Measurements from ENCODE around the gene FAM107B. TPM values are rescaled to one million over a fixed set of nuclear protein-coding genes. Genes with fewer than 3 reads are reported as not detected.

Gene FAM107B
- total RNA-seq, 1 experiment from 2014 or later = 41.6 TPM

DNA sequence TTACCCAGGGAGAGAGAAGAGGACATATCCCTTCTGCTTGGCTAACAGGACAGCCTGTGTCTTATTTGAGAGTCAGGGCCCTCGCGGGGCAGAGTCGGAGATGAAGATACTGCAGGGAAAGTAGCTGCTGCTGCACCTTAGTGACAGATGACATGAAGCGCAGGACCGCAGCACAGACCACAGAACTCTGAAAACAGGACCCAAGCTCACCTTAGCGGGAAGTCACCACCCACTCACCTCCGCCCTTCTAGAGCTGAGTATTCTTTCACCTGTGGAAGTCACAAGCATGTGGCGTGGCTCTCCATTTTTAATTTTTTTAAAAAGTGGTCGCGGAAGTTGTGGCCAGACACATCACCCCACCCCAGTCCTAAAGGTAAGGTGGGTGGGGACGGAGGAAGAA is 191.4 kb downstream of the FAM107B start:
- Histone ChIP-seq H3K9me2 (ENCODE audit: insufficient read depth) (no peaks in the 10 kb centered on the region), H3K9ac (ENCODE audit: low read length) (no peak overlapping the region), H3K27me3 (ENCODE audit: insufficient read depth, low read length) (no peaks in the 10 kb centered on the region), H3K4me2 (ENCODE audit: low read length) (no peak overlapping the region), H3K4me3 (replicated peaks in 1 of 2; ENCODE audit: low read depth in 1 of 2, low read length in 2 of 2) (no peak overlapping the region), H3K27ac (ENCODE audit: low read depth, low read length) (no peak overlapping the region), H3K36me3 (ENCODE audit: control insufficient read depth in 1 of 2, insufficient read depth in 2 of 2, low read length in 2 of 2) (no peaks in the 10 kb centered on the region), H2AFZ (ENCODE audit: low read depth, low read length, poor library complexity, severe bottlenecking) (no peak overlapping the region), H4K20me1 (ENCODE audit: insufficient read depth) (no peaks in the 10 kb centered on the region), H3K4me1 (ENCODE audit: control insufficient read depth in 1 of 2, insufficient read depth in 2 of 2, low read length in 2 of 2) (peaks cover 6 to 13% of the 10 kb centered on the region in 2 experiments; a peak in 3 of 4 replicates), H3K9me3 (ENCODE audit: control insufficient read depth in 1 of 2, insufficient read depth in 1 of 2, low read depth in 1 of 2, low read length in 2 of 2) (no peaks in the 10 kb centered on the region), H3K79me2 (ENCODE audit: insufficient read depth, low read length) (peaks cover 22% of the 10 kb centered on the region; the same call in 1 of the 2 replicates)
- ChIA-PET POLR2A (no interaction called here), RAD21 (ENCODE audit: low non-redundant PET in 1 of 2, low total read pairs in 2 of 2, uncharacterized antibody in 2 of 2, unreplicated experiment in 2 of 2) (no interaction called here), CTCF (no interaction called here)
- no peak for ATAC-seq
- no TSS peak for BruUV-seq (replicated peaks)
- no peak for DNase-seq (ENCODE audit: low read depth, low spot score)
- intact Hi-C loops (cut with micrococcal nuclease) = no loop called here
- TF ChIP-seq ZFX (IDR thresholded peaks at IDR 0.05) = no peak

DNA sequence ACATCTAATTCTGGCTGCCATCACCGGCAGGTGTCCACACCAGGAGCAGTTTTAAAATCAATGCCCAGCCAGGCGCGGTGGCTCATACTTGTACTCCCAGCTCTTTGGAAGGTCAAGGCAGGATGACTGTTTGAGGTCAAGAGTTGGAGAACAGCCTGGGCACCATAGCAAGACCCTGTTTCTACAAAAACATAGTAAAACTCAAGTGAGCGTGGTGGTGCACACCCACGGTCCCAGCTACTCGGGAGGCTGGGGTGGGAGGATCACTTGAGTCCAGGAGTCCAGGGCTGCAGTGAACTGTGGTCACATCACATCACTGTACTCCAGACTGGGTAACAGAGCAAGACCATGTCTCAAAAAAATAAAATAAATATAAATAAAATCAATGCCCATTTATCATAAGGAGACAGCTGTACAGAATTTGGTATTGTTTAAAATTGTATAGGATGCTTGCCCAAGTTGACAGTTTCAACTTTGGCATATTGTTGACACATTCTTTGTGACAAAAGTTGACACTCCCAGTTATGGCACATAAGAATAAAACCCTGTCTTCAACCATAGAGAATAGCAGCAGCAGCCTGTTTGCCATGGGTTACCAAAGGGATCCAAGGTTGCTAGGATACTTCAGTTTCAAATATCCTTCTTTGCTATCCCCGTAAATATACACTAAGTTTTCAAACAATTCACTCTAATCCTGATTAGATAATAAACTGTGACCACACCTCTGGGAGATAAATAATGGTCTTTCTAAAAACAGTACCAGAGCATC is 193.0 kb downstream of the FAM107B start:
- Histone ChIP-seq H3K27ac (ENCODE audit: low read depth, low read length) (no peak overlapping the region), H3K4me3 (replicated peaks in 1 of 2; ENCODE audit: low read depth in 1 of 2, low read length in 2 of 2) (no peak overlapping the region), H3K9me3 (ENCODE audit: control insufficient read depth in 1 of 2, insufficient read depth in 1 of 2, low read depth in 1 of 2, low read length in 2 of 2) (no peaks in the 10 kb centered on the region), H3K9me2 (ENCODE audit: insufficient read depth) (no peaks in the 10 kb centered on the region), H3K36me3 (ENCODE audit: control insufficient read depth in 1 of 2, insufficient read depth in 2 of 2, low read length in 2 of 2) (no peaks in the 10 kb centered on the region), H3K27me3 (ENCODE audit: insufficient read depth, low read length) (no peaks in the 10 kb centered on the region), H3K79me2 (ENCODE audit: insufficient read depth, low read length) (peaks cover 11% of the 10 kb centered on the region; the same call in 1 of the 2 replicates), H3K4me1 (ENCODE audit: control insufficient read depth in 1 of 2, insufficient read depth in 2 of 2, low read length in 2 of 2) (peaks cover 0 to 4% of the 10 kb centered on the region in 2 experiments; a peak in 1 of 4 replicates), H3K9ac (ENCODE audit: low read length) (no peak overlapping the region), H4K20me1 (ENCODE audit: insufficient read depth) (no peaks in the 10 kb centered on the region), H2AFZ (ENCODE audit: low read depth, low read length, poor library complexity, severe bottlenecking) (no peak overlapping the region), H3K4me2 (ENCODE audit: low read length) (no peak overlapping the region)
- ATAC-seq (no peak), DNase-seq (ENCODE audit: low read depth, low spot score) (no peak)
- RAD21 ChIA-PET (ENCODE audit: low non-redundant PET in 1 of 2, low total read pairs in 2 of 2, uncharacterized antibody in 2 of 2, unreplicated experiment in 2 of 2) = no interaction called here
- intact Hi-C loops (cut with micrococcal nuclease) = no loop called here
- no peak for TF ChIP-seq RAD21 (IDR thresholded peaks at IDR 0.05; ENCODE audit: low read depth)
- TF ChIP-seq YY1 (IDR thresholded peaks at IDR 0.05; ENCODE audit: extremely low read depth, insufficient replicate concordance, low read depth, low read length) = no peak
- TF ChIP-seq, protein P1, sequence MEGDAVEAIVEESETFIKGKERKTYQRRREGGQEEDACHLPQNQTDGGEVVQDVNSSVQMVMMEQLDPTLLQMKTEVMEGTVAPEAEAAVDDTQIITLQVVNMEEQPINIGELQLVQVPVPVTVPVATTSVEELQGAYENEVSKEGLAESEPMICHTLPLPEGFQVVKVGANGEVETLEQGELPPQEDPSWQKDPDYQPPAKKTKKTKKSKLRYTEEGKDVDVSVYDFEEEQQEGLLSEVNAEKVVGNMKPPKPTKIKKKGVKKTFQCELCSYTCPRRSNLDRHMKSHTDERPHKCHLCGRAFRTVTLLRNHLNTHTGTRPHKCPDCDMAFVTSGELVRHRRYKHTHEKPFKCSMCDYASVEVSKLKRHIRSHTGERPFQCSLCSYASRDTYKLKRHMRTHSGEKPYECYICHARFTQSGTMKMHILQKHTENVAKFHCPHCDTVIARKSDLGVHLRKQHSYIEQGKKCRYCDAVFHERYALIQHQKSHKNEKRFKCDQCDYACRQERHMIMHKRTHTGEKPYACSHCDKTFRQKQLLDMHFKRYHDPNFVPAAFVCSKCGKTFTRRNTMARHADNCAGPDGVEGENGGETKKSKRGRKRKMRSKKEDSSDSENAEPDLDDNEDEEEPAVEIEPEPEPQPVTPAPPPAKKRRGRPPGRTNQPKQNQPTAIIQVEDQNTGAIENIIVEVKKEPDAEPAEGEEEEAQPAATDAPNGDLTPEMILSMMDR (IDR thresholded peaks at IDR 0.05 in 2 of 3, conservative IDR thresholded peaks at IDR 0.05 in 1 of 3; ENCODE audit: borderline replicate concordance in 1 of 3, insufficient read depth in 1 of 3, low read depth in 2 of 3, low read length in 2 of 3) = no peak
- CTCF ChIA-PET = no interaction called here
- POLR2A ChIA-PET = no interaction called here
- no TSS peak for BruUV-seq (replicated peaks)
